Measurements from ENCODE around the gene TMIE.

The TMIE gene

GRCh38 chr3:46670000-46670890, 30.9 kb upstream of the TMIE start:
- Histone ChIP-seq H3K4me3 (ENCODE audit: low read depth, low read length) (no peak overlapping the region), H3K4me1 (ENCODE audit: control insufficient read depth, insufficient read depth, low read length, unreplicated experiment) (no peaks in the 10 kb centered on the region), H3K36me3 (ENCODE audit: insufficient read depth, low read length) (no peaks in the 10 kb centered on the region), H3K27me3 (ENCODE audit: insufficient read depth, low read length) (no peaks in the 10 kb centered on the region), H2AFZ (ENCODE audit: low read length, unreplicated experiment) (no peak overlapping the region), H3K79me2 (ENCODE audit: control insufficient read depth, insufficient read depth, low read length, unreplicated experiment) (no peaks in the 10 kb centered on the region), H3K27ac (ENCODE audit: low read depth, low read length) (no peak overlapping the region)

- H3K27me3 ChIP-seq (ENCODE audit: insufficient read depth, low read length): no peaks in the 10 kb centered on the region
- no peaks in the 10 kb centered on the region for H3K36me3 ChIP-seq (ENCODE audit: insufficient read depth, low read length)
- H3K27ac ChIP-seq (ENCODE audit: low read depth, low read length): no peak overlapping the region
- no peak overlapping the region for H3K4me3 ChIP-seq (ENCODE audit: low read depth, low read length)
- no peaks in the 10 kb centered on the region for H3K4me1 ChIP-seq (ENCODE audit: control insufficient read depth, insufficient read depth, low read length, unreplicated experiment)
- no peak overlapping the region for H2AFZ ChIP-seq (ENCODE audit: low read length, unreplicated experiment)
- no peaks in the 10 kb centered on the region for H3K79me2 ChIP-seq (ENCODE audit: control insufficient read depth, insufficient read depth, low read length, unreplicated experiment)
Observed at GRCh38 chr3:46670891-46671427, 30.2 kb upstream of the TMIE start.

- Histone ChIP-seq H3K36me3 (ENCODE audit: insufficient read depth, low read length) (no peaks in the 10 kb centered on the region), H3K79me2 (ENCODE audit: control insufficient read depth, insufficient read depth, low read length, unreplicated experiment) (no peaks in the 10 kb centered on the region), H3K4me3 (ENCODE audit: low read depth, low read length) (no peak overlapping the region), H3K27me3 (ENCODE audit: insufficient read depth, low read length) (no peaks in the 10 kb centered on the region), H2AFZ (ENCODE audit: low read length, unreplicated experiment) (no peak overlapping the region), H3K4me1 (ENCODE audit: control insufficient read depth, insufficient read depth, low read length, unreplicated experiment) (no peaks in the 10 kb centered on the region), H3K27ac (ENCODE audit: low read depth, low read length) (no peak overlapping the region)
Observed at GRCh38 chr3:46671541-46672348, 29.4 kb upstream of the TMIE start.

- Histone ChIP-seq H3K36me3 (ENCODE audit: insufficient read depth, low read length) (no peaks in the 10 kb centered on the region), H3K4me3 (ENCODE audit: low read depth, low read length) (no peak overlapping the region), H3K79me2 (ENCODE audit: control insufficient read depth, insufficient read depth, low read length, unreplicated experiment) (no peaks in the 10 kb centered on the region), H3K27me3 (ENCODE audit: insufficient read depth, low read length) (no peaks in the 10 kb centered on the region), H2AFZ (ENCODE audit: low read length, unreplicated experiment) (no peak overlapping the region), H3K27ac (ENCODE audit: low read depth, low read length) (no peak overlapping the region), H3K4me1 (ENCODE audit: control insufficient read depth, insufficient read depth, low read length, unreplicated experiment) (no peaks in the 10 kb centered on the region)
Observed at GRCh38 chr3:46672349-46672695, 28.9 kb upstream of the TMIE start.

GRCh38 chr3:46673151-46674030, 27.8 kb upstream of the TMIE start:
- H3K79me2 ChIP-seq (ENCODE audit: control insufficient read depth, insufficient read depth, low read length, unreplicated experiment): no peaks in the 10 kb centered on the region
- H3K36me3 ChIP-seq (ENCODE audit: insufficient read depth, low read length): no peaks in the 10 kb centered on the region
- H2AFZ ChIP-seq (ENCODE audit: low read length, unreplicated experiment): no peak overlapping the region
- H3K27me3 ChIP-seq (ENCODE audit: insufficient read depth, low read length): no peaks in the 10 kb centered on the region
- H3K4me1 ChIP-seq (ENCODE audit: control insufficient read depth, insufficient read depth, low read length, unreplicated experiment): no peaks in the 10 kb centered on the region
- H3K27ac ChIP-seq (ENCODE audit: low read depth, low read length): no peak overlapping the region
- no peak overlapping the region for H3K4me3 ChIP-seq (ENCODE audit: low read depth, low read length)

GRCh38 chr3:46674031-46674845, 27.0 kb upstream of the TMIE start:
- Histone ChIP-seq H3K27ac (ENCODE audit: low read depth, low read length) (no peak overlapping the region), H3K4me3 (ENCODE audit: low read depth, low read length) (no peak overlapping the region), H3K36me3 (ENCODE audit: insufficient read depth, low read length) (no peaks in the 10 kb centered on the region), H3K79me2 (ENCODE audit: control insufficient read depth, insufficient read depth, low read length, unreplicated experiment) (no peaks in the 10 kb centered on the region), H2AFZ (ENCODE audit: low read length, unreplicated experiment) (no peak overlapping the region), H3K4me1 (ENCODE audit: control insufficient read depth, insufficient read depth, low read length, unreplicated experiment) (no peaks in the 10 kb centered on the region), H3K27me3 (ENCODE audit: insufficient read depth, low read length) (no peaks in the 10 kb centered on the region)

- H2AFZ ChIP-seq (ENCODE audit: low read length, unreplicated experiment): no peak overlapping the region
- no peaks in the 10 kb centered on the region for H3K27me3 ChIP-seq (ENCODE audit: insufficient read depth, low read length)
- H3K36me3 ChIP-seq (ENCODE audit: insufficient read depth, low read length): no peaks in the 10 kb centered on the region
Observed at GRCh38 chr3:46675426-46675825, 25.8 kb upstream of the TMIE start.

GRCh38 chr3:46675843-46676567, 25.2 kb upstream of the TMIE start:
- H2AFZ ChIP-seq (ENCODE audit: low read length, unreplicated experiment): no peak overlapping the region

More at GRCh38 chr3:46675426-46675825, 25.8 kb upstream of the TMIE start:
- Histone ChIP-seq H3K27ac (ENCODE audit: low read depth, low read length) (no peak overlapping the region), H3K79me2 (ENCODE audit: control insufficient read depth, insufficient read depth, low read length, unreplicated experiment) (no peaks in the 10 kb centered on the region), H3K4me1 (ENCODE audit: control insufficient read depth, insufficient read depth, low read length, unreplicated experiment) (no peaks in the 10 kb centered on the region), H3K4me3 (ENCODE audit: low read depth, low read length) (no peak overlapping the region)

GRCh38 chr3:46676601-46677410, 24.4 kb upstream of the TMIE start:
- Histone ChIP-seq H3K4me3 (ENCODE audit: low read depth, low read length) (no peak overlapping the region), H3K36me3 (ENCODE audit: insufficient read depth, low read length) (no peaks in the 10 kb centered on the region), H3K27ac (ENCODE audit: low read depth, low read length) (no peak overlapping the region), H2AFZ (ENCODE audit: low read length, unreplicated experiment) (no peak overlapping the region), H3K79me2 (ENCODE audit: control insufficient read depth, insufficient read depth, low read length, unreplicated experiment) (no peaks in the 10 kb centered on the region), H3K4me1 (ENCODE audit: control insufficient read depth, insufficient read depth, low read length, unreplicated experiment) (no peaks in the 10 kb centered on the region), H3K27me3 (ENCODE audit: insufficient read depth, low read length) (no peaks in the 10 kb centered on the region)

More at GRCh38 chr3:46675843-46676567, 25.2 kb upstream of the TMIE start:
- Histone ChIP-seq H3K4me1 (ENCODE audit: control insufficient read depth, insufficient read depth, low read length, unreplicated experiment) (no peaks in the 10 kb centered on the region), H3K36me3 (ENCODE audit: insufficient read depth, low read length) (no peaks in the 10 kb centered on the region), H3K27me3 (ENCODE audit: insufficient read depth, low read length) (no peaks in the 10 kb centered on the region), H3K79me2 (ENCODE audit: control insufficient read depth, insufficient read depth, low read length, unreplicated experiment) (no peaks in the 10 kb centered on the region), H3K4me3 (ENCODE audit: low read depth, low read length) (no peak overlapping the region), H3K27ac (ENCODE audit: low read depth, low read length) (no peak overlapping the region)
